ENCODE data around the gene ZNF319. TPM values are rescaled to one million over a fixed set of nuclear protein-coding genes. Genes with fewer than 3 reads are reported as not detected.

Gene ZNF319
- total and polyA plus RNA-seq, 2 of the 4 experiments (the other 2 are of a cell fraction), result 0.90 to 6.3 TPM

DNA sequence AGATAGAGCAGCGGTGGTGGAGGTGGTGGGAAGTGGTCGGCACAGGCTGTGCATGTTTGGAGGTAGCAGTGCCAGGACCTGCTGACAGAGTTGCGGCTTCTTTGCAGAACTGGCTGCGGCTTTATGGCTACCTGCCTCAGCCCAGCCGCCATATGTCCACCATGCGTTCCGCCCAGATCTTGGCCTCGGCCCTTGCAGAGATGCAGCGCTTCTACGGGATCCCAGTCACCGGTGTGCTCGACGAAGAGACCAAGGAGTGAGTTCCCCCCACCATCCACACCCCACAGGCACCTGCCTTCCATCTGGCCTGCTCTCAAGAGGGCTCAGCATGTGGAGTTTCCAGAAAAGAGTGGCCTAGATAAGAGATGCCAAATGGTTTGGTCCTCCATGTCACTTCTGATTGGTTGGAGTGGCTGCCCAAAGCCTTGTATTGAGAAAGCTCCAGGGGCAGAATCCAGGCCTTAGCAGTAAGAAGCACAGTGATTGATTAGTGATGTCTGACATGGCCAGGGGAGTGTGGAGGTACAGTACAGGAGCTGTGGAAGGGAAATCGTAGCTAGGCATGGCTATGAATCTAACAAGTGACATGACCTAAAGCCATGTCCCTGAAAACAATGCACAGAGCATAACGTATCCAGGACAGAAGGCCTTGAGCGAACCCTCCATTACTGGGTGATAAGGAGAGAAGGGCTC, 37.0 kb upstream of the ZNF319 start:
- no peak overlapping the region for H3K18ac ChIP-seq (ENCODE audit: low read depth, low read length)
- ATAC-seq (ENCODE audit: low read depth) (no peak), DNase-seq (no peak)
- H3K9ac ChIP-seq (ENCODE audit: low read depth, low read length), result no peak overlapping the region
- no peak overlapping the region for H3K4ac ChIP-seq (ENCODE audit: low read depth, low read length)
- H2AK9ac ChIP-seq (replicated peaks; ENCODE audit: low read depth, low read length, poor library complexity), result no peak overlapping the region
- no TSS peak for BruUV-seq (replicated peaks)
- H3K9me3 ChIP-seq (ENCODE audit: control insufficient read depth, insufficient read depth, low read length), result no peaks in the 10 kb centered on the region
- no peak overlapping the region for H2BK15ac ChIP-seq (ENCODE audit: low read depth, low read length)
- H2BK20ac ChIP-seq (ENCODE audit: low read depth, low read length), result no peak overlapping the region
- POLR2A ChIA-PET (ENCODE audit: unreplicated experiment), result no interaction called here
- no peak overlapping the region for H2AFZ ChIP-seq (replicated peaks; ENCODE audit: low read length, poor library complexity)
- H3K9me1 ChIP-seq (ENCODE audit: insufficient read depth, low read length), result no peaks in the 10 kb centered on the region; the same call in 1 of the 2 replicates
- no peak overlapping the region for H2BK5ac ChIP-seq (ENCODE audit: low read depth, low read length, poor library complexity, severe bottlenecking)
- H3K4me2 ChIP-seq (ENCODE audit: low read depth, low read length), result no peak overlapping the region
- H4K5ac ChIP-seq (ENCODE audit: low read depth, low read length), result no peak overlapping the region
- dilution Hi-C loops (cut with HindIII; ENCODE audit: low sequenced_read_pairs, unreplicated experiment), result no loop called here
- H3K4me1 ChIP-seq (ENCODE audit: control insufficient read depth, insufficient read depth, low read length), result no peaks in the 10 kb centered on the region
- no peaks in the 10 kb centered on the region for H3K79me1 ChIP-seq (ENCODE audit: low read depth in 1 of 2, low read length in 2 of 2)
- no peak overlapping the region for H2AK5ac ChIP-seq (ENCODE audit: low read depth, low read length)
- H3K27me3 ChIP-seq (ENCODE audit: control insufficient read depth, insufficient read depth, low read length), result peaks cover 13% of the 10 kb centered on the region
- H3K23ac ChIP-seq (ENCODE audit: low read depth, low read length), result no peak overlapping the region
- TF ChIP-seq POLR2A (IDR thresholded peaks at IDR 0.05; ENCODE audit: low read depth, low read length) (no peak), BHLHE40 (IDR thresholded peaks at IDR 0.05; ENCODE audit: low read depth, low read length) (no peak), RFX5 (IDR thresholded peaks at IDR 0.05; ENCODE audit: low read depth, low read length) (no peak), RCOR1 (IDR thresholded peaks at IDR 0.05; ENCODE audit: insufficient replicate concordance, low read length) (no peak), MAZ (IDR thresholded peaks at IDR 0.05; ENCODE audit: borderline replicate concordance, low read depth, low read length) (no peak), NFE2L2 (IDR thresholded peaks at IDR 0.05; ENCODE audit: low read depth, low read length) (no peak), MAFK (IDR thresholded peaks at IDR 0.05; ENCODE audit: low read depth, low read length) (no peak), CHD1 (IDR thresholded peaks at IDR 0.05; ENCODE audit: low read depth, low read length) (no peak)
- TF ChIP-seq, protein P1, sequence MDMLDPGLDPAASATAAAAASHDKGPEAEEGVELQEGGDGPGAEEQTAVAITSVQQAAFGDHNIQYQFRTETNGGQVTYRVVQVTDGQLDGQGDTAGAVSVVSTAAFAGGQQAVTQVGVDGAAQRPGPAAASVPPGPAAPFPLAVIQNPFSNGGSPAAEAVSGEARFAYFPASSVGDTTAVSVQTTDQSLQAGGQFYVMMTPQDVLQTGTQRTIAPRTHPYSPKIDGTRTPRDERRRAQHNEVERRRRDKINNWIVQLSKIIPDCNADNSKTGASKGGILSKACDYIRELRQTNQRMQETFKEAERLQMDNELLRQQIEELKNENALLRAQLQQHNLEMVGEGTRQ (IDR thresholded peaks at IDR 0.05; ENCODE audit: low read depth, low read length), result no peak
- TF ChIP-seq, protein P2, sequence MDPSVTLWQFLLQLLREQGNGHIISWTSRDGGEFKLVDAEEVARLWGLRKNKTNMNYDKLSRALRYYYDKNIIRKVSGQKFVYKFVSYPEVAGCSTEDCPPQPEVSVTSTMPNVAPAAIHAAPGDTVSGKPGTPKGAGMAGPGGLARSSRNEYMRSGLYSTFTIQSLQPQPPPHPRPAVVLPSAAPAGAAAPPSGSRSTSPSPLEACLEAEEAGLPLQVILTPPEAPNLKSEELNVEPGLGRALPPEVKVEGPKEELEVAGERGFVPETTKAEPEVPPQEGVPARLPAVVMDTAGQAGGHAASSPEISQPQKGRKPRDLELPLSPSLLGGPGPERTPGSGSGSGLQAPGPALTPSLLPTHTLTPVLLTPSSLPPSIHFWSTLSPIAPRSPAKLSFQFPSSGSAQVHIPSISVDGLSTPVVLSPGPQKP (IDR thresholded peaks at IDR 0.05; ENCODE audit: borderline replicate concordance, low read depth, low read length), result no peak
- TF ChIP-seq, protein P3, sequence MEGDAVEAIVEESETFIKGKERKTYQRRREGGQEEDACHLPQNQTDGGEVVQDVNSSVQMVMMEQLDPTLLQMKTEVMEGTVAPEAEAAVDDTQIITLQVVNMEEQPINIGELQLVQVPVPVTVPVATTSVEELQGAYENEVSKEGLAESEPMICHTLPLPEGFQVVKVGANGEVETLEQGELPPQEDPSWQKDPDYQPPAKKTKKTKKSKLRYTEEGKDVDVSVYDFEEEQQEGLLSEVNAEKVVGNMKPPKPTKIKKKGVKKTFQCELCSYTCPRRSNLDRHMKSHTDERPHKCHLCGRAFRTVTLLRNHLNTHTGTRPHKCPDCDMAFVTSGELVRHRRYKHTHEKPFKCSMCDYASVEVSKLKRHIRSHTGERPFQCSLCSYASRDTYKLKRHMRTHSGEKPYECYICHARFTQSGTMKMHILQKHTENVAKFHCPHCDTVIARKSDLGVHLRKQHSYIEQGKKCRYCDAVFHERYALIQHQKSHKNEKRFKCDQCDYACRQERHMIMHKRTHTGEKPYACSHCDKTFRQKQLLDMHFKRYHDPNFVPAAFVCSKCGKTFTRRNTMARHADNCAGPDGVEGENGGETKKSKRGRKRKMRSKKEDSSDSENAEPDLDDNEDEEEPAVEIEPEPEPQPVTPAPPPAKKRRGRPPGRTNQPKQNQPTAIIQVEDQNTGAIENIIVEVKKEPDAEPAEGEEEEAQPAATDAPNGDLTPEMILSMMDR (conservative IDR thresholded peaks at IDR 0.05; ENCODE audit: low read depth, low read length), result no peak
- intact Hi-C loops (cut with micrococcal nuclease), result no loop called here
- H2BK120ac ChIP-seq (ENCODE audit: low read depth, low read length), result no peak overlapping the region
- in situ Hi-C loops (cut with MboI; ENCODE audit: low sequenced_read_pairs), result no loop called here
- no peaks in the 10 kb centered on the region for H4K20me1 ChIP-seq (ENCODE audit: insufficient read depth, low read length)
- H3K14ac ChIP-seq (replicated peaks; ENCODE audit: low read depth, low read length), result no peak overlapping the region
- no peaks in the 10 kb centered on the region for H3K36me3 ChIP-seq (ENCODE audit: control insufficient read depth, insufficient read depth, low read length)
- H3K27ac ChIP-seq (ENCODE audit: insufficient read depth, low read length), result no peak overlapping the region
- no peak overlapping the region for H4K8ac ChIP-seq (ENCODE audit: low read depth in 2 of 2, low read length in 2 of 2)
- WGBS, 2 experiments (ENCODE audit: extremely low coverage in 2 of 2, insufficient read length in 1 of 2), result 80% methylated on average over 2 of the region's 16 CpGs; no CpG with 5 or more reads in 1 of the 2 experiments
- H3K4me3 ChIP-seq (ENCODE audit: insufficient read depth, low read depth, low read length), result no peak overlapping the region
- CTCF ChIA-PET, result no interaction called here
- H3K56ac ChIP-seq (ENCODE audit: extremely low read depth, insufficient read depth, low read length), result no peak overlapping the region
- no peak overlapping the region for H4K91ac ChIP-seq (ENCODE audit: insufficient read depth, low read depth, low read length)
